Activated T-cell treated with anti-CD3 and anti-CD28 coated beads, Interleukin-2, amount 50 U/mL, for 1 hour (primary cell): Measurements from ENCODE around the gene RAB29.
A peak's percentile ranks its signal among the peaks of the same experiment; 100 is the strongest.

Experiments
- DNase-seq: peaks from one replicate; pipeline ENCODE4 v3.0.0-alpha.2; 2020

Gene RAB29

GRCh38 chr1:205794011-205794730 is 18.9 kb upstream of the RAB29 start:
- DNase-seq: no peak

GRCh38 chr1:205792961-205793673 is 17.8 kb upstream of the RAB29 start:
- no peak for DNase-seq

GRCh38 chr1:205792481-205792881 is 17.2 kb upstream of the RAB29 start:
- DNase-seq: no peak

DNA sequence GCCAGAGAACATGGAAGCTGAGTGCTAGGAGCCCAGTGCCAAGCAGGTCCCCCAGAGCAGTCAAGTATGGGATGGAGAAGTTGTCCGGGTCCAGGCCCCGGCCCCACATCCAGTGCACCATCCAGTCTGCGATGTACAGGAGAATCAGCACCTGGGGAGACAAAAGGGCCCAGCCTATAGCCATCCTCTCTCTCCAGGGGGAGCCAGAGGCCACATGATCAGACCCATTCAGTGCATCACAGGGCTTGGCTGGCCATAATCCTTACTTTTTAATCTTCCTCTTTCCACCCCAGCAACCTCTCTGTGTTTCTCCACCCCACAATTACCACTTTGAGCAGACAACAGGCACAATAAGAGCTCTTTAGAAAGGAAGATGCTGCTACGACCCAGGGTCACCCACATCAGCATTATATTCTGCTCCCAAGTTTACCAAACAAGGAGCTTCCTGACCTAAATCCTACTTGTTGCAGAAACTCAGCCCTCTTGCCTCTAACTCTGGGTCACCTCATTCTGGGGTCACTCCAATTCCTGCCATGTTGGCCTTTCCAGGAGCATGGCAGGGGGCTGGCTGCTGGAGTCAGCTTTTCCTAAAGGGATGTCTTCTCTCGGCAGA is 16.4 kb upstream of the RAB29 start:
- DNase-seq: peak; percentile 66

GRCh38 chr1:205787287-205787916 is 12.1 kb upstream of the RAB29 start:
- DNase-seq: no peak

DNA sequence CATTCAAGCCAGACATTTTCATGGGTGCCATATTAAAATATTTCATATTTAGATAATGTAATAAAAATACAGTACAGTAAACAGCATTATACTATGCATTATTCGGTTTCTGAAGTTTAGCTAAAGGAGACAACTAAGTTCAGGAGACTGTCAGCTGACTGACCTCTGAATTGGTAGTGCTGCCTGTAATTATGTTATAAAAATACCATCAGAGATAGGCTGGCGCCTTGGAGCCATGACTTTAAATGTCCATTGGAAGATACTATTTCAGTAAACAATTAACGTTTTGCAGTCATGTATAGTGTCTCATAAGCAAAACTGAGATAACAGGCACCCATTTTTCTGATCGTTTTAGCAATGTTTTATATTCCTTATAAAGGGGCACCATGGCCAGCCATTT is 11.3 kb upstream of the RAB29 start:
- no peak for DNase-seq

GRCh38 chr1:205785446-205785845 is 10.2 kb upstream of the RAB29 start:
- DNase-seq: no peak

GRCh38 chr1:205783904-205784303 is 8.6 kb upstream of the RAB29 start:
- DNase-seq: no peak

DNA sequence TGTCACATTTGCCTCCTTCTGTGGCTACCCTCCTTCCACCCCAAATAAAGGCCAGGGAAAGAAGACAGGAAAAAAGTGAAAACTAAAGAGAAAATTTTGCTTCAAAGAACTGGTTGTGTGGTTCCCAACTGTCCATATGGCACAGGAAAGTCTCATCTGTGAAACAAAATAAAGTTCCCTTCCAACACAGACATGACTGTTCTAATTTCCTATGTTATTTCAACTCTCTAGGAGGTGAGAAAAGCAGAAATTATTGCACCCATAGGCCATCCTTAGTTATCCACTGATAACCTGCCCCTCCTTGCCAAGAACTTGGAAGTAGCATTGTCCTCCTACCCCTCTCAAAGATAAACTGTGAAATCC is 8.1 kb upstream of the RAB29 start:
- DNase-seq: no peak

- no peak for DNase-seq
Measured at GRCh38 chr1:205782627-205783432, 7.5 kb upstream of the RAB29 start.

DNA sequence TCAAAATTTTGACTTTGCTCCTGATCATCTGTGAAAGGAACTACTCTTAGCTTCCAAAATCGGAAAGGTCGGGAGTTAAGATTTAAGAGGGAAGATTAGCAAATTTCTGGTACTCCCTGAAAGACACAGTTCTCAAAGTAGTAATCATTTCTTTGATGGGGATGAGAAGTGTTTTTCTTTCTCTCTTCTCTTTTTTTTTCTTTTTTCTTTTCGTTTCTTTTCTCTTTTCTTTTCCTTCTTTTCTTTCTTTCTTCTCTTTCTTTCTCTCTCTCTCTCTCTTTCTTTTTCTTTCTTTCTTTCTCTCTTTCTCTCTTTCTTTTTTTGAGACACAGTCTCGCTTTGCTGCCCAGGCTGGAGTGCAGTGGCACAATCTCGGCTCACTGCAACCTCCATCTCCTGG is 5.1 kb upstream of the RAB29 start:
- DNase-seq: no peak

DNA sequence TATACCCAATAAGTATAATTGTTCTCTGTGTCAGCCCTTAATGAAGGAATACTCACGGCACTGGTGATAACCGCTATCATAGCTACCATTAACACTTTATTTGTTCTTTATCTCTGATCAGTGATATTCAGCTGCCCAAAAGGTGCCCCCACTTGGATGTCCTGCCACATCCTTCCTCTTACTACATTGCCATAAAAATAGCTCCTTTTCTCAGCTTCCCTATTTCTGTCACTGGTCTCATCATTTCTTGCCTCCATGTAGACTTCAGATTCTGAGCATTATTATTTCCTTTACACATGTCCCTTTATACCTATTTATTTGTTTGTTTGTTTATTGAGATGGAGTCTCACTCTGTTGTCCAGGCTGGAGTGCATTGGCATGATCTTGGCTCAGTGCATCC is 2.7 kb upstream of the RAB29 start:
- no peak for DNase-seq

- DNase-seq: no peak
Measured at GRCh38 chr1:205775717-205776056, 405 bp upstream of the RAB29 start.

- peak; percentile 46 for DNase-seq
Measured at GRCh38 chr1:205774198-205775014, 876 bp downstream of the RAB29 start.

DNA sequence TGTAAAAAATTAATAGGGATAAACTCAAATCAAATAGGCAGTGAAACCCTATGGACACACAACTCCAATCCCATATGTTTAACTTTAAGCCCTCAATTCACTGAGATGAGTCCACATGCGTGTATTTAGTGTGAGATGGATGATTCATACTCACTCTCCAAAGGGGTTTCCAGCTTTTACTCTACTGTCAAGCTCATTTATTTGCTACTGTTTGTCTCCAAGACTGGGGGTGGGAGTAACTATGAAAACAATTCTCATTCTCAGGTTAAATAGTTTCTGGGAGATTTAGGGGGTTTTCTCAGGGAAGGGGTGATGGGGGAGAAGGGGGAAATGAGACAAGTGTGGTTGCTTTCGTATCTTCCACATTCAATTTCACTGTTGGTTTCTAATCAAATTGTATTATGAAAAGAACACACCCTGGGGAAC is 2.7 kb downstream of the RAB29 start:
- no peak for DNase-seq

DNA sequence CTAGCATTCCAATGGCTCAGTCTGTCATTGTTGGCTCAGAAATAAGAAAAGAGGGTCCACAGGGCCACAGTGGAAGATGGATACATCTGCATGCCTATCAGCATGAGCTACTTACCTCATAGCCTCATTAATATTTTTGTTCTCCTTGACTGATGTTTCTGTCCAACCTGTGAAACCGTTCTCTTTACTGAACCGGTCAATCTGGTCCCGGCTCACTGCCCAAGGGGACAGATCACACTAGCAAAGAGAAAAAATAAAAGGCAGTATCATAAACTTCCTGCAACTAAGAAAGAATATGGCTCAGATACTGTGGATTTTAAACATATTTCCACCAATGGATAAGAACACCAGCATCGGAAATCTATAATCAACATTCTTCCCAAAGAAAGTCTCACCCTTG is 4.7 kb downstream of the RAB29 start:
- no peak for DNase-seq

DNA sequence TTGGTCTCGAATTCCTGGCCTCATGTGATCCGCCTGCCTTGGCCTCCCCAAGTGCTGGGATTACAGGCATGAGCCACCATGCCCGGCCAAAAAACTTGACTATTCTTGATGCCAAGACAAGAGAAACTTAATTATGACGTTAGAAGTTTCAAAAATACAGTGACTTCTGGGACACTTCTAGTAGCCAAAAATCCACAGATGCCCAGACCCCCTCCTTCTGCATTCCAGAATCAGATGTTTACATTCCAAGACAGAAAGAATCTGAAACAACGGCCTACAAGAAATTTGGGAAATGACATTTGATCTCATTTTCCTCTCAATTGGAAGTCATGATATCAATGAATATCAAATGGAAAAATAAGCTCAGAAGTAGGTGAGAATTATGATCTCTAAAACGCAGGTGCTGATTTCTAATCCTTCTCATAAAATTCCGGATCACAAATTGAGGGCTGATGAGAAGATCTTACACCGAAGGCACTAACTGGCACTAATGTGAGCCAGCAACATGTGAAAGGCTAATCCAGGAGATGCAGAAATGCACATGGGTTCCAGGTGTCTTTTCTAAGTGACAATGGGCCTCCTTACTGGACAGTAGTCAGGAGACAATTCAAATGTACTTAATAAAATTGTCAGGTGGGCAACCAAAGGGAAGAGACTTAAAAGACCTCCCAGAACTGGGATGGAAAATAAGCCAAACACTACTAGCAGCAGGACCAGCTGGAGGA is 5.5 kb downstream of the RAB29 start:
- no peak for DNase-seq

- DNase-seq: no peak
Measured at GRCh38 chr1:205767248-205767647, 8.0 kb downstream of the RAB29 start.

DNA sequence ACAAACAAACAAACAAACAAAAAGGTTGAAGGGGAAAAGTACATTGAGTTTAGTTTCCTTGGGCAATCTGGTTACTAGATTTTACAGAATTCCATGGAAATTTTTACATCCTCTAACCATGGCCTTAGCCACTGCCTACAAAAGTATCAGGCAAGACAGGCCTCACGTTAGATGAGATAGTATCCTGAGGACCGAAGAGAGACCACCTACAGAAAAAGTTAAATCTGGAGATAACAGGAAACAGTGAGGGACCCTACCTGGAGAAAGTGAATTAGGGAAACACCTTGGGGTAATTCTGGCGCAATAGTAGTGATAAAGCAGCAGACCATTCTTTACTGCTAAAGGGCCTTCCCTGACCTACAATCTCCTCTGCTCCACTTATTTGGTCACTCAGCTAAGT is 8.7 kb downstream of the RAB29 start:
- no peak for DNase-seq

DNA sequence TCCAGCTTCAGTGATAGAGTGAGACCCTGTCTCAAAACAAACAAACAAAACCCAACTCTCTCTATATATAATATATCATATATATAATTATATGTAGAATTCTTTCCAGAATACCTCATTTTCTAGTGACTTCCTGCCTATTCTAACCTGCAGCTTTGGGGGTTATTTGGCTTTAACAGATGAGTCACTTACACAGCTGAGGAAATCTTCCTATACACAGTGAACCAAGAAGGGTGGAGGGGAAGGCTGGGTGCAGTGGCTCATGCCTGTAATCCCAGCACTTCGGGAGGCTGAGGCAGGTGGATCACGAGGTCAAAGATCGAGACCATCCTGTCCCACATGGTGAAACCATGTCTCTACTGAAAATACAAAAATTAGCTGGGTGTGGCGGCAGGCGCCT is 9.2 kb downstream of the RAB29 start:
- DNase-seq: no peak

DNA sequence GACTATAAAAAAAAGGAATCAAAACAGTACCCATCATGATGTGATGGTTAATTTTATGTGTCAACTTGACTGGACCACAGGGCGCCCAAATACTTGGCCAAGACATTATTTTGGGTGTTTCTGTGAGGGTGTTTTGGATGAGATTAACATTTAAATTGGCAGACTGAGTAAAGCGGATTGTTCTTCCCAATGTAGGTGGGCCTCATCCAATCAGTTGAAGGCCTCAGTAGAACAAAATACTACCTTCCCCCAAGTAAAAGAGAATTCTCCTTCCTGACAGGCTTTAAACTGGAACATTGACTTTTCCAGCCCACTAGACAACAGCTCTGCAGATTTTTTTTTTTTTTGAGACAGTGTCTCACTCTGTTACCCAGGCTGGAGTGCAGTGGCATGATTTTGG is 10.7 kb downstream of the RAB29 start:
- no peak for DNase-seq

- DNase-seq: no peak
Measured at GRCh38 chr1:205763980-205764379, 11.3 kb downstream of the RAB29 start.
